ENCODE measurements around the gene CNTNAP5.

Gene CNTNAP5

DNA sequence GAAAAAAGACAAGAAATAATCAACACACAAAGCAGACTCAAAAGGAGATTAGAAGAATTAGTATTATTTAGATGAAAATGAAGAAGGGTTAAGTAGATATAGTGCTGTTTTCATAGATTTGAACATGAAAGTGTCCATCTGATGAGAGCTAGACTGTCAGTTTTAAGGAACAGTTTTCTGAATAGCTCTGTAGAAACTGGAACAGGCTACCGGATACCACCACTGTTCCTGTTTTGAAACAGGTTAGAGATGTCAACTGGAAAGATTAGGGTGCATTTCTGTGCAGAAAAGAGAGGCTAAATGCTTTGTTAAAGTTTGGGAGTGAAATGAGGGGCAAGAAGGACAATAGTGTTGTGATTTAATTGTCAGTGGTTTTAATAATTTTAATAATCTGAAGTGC lies 908.8 kb downstream of the CNTNAP5 start:
- no peak for DNase-seq

DNA sequence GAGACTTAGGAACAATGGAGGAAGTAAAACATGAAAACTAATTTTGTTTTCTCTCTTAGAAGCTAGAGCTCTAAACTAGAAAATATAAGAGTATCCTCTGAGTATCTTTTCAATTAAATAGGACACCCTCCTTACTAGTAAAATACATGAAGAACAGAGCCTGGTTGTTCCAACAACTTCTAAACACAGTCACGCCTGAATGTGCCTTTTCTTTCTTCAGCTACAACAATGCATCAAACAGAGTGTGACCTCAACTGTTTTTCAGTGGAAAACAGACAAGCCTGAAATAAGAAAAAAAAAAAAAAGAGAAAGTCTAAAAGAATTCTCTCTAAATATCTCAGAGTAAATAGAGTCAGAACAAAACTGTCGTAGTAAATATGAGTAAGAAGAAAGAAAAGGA lies 928.8 kb downstream of the CNTNAP5 start:
- DNase-seq = no peak

DNA sequence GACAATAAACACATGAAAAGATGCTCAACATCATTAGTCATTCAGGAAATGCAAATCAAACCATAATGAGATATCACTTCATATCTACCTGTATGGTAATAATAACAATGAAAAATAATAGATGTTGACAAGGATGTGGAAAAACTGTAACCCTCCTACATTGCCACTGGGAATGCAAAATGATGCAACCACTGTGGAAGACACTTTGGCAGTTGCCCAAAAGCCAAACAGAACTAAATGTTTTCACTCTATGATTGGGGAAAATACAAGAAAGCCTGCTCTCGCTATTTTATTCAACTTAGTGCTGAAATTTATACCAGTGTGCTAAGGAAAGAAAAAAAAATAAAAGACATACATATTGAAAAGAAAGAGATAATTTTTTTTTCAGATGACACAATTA lies 934.5 kb downstream of the CNTNAP5 start:
- no peak for DNase-seq

DNA sequence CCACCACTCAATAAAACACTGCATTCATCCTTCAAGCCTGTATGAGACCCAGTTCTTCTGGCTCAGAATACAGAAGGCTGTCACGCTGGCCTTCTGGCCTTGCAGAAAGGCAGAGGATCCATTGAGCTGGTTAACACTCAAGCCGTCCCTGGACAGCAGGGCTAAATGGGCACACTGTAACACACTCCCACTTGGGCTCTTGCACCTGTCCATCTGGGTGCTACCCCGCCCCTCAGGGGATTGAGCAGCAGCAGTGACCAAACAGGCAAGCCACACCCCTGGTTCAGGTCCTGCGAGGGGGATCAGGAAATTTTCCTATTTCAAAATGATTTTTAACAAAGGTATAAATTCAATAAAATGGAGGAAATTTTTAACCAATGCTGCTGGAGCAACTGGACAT lies 936.0 kb downstream of the CNTNAP5 start:
- DNase-seq = no peak
